Kasumi-1 (cell line): Measurements from ENCODE around the gene CDK6.

ENCODE experiments used
- DNase-seq, 2 experiments: peaks; one replicate each; lab custom pipeline; 2025; lab: John Stamatoyannopoulos, UW

Gene CDK6

DNA sequence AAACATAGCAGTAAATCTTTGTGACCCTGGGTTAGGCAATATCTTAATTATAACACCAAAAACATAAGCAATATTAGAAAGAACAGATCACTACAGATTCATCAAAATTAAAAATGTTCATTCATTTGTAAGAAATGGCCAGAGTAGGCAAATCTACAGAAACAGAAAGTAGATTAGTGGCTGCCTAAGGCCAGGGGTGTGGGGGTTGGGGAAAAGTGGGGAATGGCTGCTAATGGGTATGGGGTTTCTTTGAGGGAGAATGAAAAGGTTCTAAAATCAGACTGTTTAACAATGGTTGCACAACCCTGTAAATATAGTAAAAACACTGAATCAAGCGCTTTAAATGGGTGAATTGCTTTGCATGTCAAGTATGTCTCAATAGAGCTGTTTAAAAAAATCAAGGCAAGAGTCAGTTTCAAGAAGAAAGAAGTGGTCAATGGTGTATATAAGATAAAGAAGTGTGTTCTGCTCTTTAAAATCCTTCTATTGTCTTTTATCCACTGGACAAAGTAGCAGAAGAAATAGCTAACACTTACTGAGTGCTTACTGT is 42.6 kb downstream of the CDK6 start:
- DNase-seq: no peak

DNA sequence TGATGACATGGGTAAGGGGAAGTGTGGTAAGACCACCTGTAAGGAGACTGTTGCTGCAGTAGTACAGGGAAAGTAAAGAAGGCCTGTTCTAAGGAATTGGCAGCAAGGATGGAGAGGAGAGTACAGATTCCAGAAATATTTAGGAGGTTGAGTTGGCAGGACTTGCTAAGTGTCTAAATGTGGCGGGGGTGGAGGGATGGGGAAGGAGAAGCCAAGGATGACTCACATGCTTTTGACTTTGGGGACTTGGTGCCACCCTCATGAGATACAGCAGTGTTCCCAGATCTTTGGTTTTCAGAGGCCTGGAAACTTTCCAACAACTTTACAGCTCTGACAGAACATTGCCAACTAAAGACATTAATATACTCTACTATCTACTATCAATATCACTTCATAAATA is 45.4 kb downstream of the CDK6 start:
- no peak for DNase-seq

- no peak for DNase-seq
Measured at GRCh38 chr7:92788559-92789183, 47.7 kb downstream of the CDK6 start.

DNA sequence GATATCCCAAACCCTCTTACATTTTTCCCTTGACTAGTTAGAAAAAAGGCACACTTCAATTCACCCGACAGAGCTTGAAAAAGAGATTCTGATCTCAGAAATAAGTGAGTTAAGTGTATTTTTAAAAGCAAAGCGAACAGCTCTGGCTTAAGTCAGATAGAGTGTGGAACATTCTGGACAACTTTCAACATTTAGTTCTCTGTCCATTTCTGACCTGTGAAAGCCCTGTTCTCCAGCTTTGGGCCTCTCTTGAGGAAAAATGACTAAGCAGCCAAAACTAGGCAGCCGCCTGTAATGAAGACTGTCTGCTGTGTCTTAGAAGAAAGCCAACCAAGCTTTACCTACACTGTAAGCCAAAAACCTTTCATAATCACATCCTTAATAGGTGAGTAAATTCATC is 50.5 kb downstream of the CDK6 start:
- no peak for DNase-seq

- no peak for DNase-seq
Measured at GRCh38 chr7:92784935-92785334, 51.4 kb downstream of the CDK6 start.

- DNase-seq: no peak
Measured at GRCh38 chr7:92783260-92784201, 52.8 kb downstream of the CDK6 start.

GRCh38 chr7:92782855-92783254 is 53.5 kb downstream of the CDK6 start:
- DNase-seq: no peak

DNA sequence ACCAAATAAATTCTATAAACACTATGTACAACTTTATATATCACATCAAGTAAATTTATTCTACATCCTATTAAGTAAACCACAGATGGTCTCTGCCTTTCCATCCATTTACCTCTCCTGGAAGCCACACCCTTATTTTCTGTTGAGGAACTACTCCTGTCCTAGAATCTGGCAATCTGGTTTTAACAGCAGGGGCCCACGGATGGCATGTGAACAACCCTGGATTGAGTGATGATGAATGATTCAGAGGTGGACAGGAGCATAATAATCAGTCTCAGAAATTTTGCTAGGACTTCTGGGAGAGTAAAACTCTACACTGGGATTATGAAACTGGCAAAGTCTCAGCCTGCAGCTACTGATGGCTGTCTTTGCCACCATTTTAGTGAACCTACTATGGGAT is 54.1 kb downstream of the CDK6 start:
- DNase-seq: peak in 1 of 2 experiments; percentile 19

DNA sequence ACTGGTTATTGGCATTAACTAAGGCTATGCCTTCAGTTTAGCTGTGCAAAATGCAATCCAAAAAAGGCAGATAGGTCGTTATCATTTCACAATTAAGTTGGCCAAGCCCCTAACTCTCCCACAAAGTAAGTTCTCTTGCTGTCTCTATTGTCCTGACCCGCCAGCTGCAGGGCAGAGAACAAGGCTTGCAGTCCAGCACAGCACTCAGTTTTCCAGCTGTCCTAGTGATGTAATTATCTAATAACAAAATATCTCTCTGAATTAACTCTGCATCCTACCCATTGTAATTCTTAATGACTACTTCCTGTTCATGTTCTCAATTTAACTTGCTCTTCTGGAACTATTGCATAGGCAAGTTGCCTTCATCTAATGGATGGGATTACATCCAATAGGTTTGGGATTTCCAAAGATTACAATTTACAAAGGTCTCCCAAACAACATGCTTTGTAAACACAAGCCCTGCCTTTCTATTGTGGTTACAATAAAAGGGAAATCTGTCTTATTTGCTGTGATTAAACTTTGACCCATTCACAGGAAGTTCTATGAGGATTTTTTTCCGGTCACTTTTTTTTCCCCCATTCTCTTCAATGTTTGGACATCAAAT is 55.2 kb downstream of the CDK6 start:
- DNase-seq: peak; percentile 36 to 37

DNA sequence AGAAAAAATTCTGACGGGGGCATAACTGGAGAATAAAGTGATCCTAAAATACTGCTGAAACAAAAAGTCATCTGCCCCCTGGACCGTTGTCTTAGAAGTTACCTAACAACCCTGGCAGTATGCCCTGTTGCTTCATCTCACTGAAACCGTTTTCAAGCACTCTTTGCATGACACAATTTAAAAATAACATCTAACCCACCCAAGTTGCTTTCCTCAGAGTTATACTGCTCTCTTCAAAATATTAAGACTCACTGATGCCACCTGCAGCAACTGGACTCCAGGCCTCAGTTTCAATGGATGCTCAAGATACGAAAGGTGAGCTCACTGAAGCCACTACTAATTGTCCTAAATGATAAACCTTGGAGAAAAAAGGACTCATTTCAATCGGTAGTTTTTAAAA is 57.4 kb downstream of the CDK6 start:
- DNase-seq: peak; percentile 87

- no peak for DNase-seq
Measured at GRCh38 chr7:92777993-92778392, 58.4 kb downstream of the CDK6 start.

GRCh38 chr7:92773808-92774207 is 62.6 kb downstream of the CDK6 start:
- no peak for DNase-seq

- no peak for DNase-seq
Measured at GRCh38 chr7:92769844-92770243, 66.5 kb downstream of the CDK6 start.

DNA sequence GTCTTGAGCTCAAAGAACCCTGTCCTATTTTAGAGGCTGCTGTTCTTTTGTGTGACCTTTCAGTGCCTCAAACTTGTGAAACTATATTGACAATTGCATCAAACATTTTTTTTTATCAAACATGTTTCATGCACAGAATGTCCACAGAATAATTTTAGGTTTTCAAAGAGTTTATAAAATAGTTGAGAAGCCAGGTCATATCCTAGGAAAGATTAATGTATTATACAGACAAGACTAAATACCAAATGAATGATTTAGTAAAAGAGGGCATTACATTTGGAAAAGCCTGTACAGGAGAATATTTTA is 67.0 kb downstream of the CDK6 start:
- DNase-seq: no peak

GRCh38 chr7:92768501-92769393 is 67.6 kb downstream of the CDK6 start:
- DNase-seq: no peak

- DNase-seq: no peak
Measured at GRCh38 chr7:92767437-92767836, 68.9 kb downstream of the CDK6 start.

- no peak for DNase-seq
Measured at GRCh38 chr7:92766461-92767003, 69.8 kb downstream of the CDK6 start.

DNA sequence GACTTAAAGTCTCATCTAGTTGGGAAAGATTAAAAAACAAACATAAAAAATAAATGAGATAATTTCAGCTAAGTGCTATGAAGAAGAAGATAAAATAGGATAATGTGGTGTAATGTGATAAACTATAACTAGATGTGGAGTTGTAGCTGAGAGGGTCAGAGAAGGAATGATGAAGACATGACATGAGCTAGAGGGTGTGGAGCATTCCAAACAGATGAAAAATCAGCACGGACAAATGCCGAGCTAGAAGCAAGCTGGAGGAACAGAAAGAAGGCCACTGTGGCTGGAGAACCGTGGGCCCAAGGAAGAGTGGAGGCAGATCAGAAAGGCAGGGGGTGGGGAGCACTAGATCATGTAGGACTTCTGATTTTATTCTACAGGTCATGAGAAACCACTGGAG is 70.6 kb downstream of the CDK6 start:
- no peak for DNase-seq

DNA sequence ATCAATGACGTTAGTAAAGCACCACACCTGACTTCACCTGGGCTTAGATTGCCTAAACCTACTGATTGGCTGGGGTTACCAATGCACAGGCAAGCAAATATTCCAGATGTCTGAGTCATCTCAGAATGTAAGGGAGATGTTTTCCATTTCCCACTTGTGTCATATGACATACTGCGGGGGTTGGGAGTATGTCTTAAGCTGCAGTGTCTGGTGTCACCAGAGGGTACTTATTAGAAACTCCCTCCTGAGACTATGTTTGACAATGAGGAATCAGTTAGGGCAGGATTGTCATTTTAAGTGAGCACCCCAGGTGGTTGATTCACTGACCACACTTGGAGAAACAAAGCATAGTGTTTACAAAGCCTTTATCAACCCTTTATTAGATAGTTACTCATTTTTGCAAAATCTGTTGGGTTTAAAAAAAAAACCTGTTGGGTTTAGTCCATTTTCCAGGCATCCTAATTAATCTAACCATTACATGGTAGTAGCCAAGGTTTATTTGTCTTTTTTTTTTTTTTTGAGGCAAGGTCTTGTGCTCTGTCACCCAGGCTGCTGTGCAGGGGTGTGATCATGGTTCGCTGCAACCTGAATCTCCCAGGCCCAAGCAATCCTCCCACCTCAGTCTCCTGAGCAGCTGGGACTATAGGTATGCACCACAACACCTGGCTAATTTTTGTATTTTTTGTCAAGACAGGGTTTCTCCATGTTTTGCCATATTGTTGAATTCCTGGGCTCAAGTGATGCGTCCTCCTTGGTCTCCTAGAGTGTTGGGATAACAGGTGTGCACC is 72.5 kb downstream of the CDK6 start:
- peak; percentile 59 to 63 for DNase-seq

- DNase-seq: no peak
Measured at GRCh38 chr7:92762851-92763250, 73.5 kb downstream of the CDK6 start.
